HG02588 (cell line): Measurements from ENCODE around the gene ZP1.

Source experiments
- ATAC-seq: cut with Tn5 transposase; IDR thresholded peaks from one replicate; pipeline ENCODE4 v1.9.1; 2021; ENCODE audit warnings: mild to moderate bottlenecking, moderate library complexity; ENCODE audit not compliant: unreplicated experiment

The ZP1 gene

GRCh38 chr11:60858731-60859464 lies 8.4 kb upstream of the ZP1 start:
- ATAC-seq: no peak

- ATAC-seq: no peak
These were observed 7.6 kb upstream of the ZP1 start for GRCh38 chr11:60859616-60860250.

DNA sequence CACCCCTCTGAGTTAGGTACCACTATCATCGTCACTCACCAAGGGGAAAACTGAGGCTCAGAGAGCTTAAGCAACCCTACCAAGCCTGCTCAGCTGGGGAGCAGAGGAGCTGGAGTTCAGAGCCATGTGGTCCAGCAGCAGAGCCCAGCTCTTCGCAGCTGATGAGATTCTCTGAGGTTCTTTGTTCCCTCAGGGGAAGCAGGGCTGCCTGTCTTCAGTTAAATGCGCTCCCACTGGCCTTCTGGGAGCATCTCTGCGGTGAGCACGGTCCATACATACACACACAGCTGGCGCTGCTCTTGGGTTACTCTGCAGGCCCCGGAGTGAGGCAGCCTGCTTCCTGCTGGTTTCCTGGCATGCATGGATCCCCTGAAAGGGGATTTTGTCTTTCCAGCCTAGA lies 6.4 kb upstream of the ZP1 start:
- ATAC-seq: no peak

- ATAC-seq: no peak
These were observed 5.2 kb upstream of the ZP1 start for GRCh38 chr11:60862171-60862570.

GRCh38 chr11:60863550-60864521 lies 3.5 kb upstream of the ZP1 start:
- ATAC-seq: no peak

GRCh38 chr11:60864856-60865513 lies 2.4 kb upstream of the ZP1 start:
- ATAC-seq: no peak

DNA sequence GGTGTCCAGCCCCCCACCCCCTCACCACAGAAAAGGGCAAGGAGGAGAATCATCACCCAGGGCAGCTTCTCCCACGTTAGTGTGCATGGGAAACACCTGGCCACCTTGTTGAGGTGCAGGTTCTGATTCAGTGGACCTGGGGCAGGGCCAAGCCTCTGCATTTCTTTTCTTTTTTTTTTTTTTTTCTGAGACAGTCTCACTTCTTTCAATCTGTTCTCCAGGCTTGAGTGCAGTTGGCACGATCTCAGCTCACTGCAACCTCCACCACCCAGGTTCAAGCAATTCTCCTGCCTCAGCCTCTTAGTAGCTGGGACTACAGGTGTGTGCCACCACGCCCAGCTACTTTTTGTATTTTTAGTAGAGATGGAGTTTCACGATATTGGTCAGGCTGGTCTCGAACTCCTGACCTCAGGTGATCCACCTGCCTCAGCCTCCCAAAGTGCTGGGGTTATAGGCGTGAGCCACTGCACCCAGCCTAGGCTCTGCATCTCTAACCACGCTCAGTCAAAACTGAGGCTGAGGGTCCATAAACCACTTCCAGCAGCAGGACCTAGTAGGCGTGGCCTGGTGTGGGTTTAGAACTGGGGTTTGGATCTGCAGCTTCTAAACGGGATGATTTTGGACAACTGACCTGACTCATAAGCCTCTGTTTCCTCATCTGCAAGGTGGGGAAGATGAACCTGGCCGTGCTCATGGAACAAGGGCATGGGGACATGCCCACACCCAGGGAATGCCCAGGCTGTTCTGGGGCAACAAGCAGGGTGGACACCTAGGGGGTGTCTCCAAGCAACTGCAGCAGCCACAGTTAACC lies 734 bp downstream of the ZP1 start:
- no peak for ATAC-seq

- ATAC-seq: no peak
These were observed 1.5 kb downstream of the ZP1 start for GRCh38 chr11:60868682-60869450.

DNA sequence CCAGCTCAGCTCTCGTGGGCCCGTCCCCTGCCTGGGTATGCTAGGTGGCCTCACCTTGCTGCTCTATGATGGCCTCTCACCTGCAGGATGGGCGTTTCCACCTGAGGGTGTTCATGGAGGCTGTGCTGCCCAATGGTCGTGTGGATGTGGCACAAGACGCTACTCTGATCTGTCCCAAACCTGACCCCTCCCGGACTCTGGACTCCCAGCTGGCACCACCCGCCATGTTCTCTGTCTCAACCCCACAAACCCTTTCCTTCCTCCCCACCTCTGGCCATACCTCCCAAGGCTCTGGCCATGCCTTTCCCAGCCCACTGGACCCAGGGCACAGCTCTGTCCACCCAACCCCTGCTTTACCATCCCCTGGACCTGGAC lies 2.1 kb downstream of the ZP1 start:
- ATAC-seq: no peak

DNA sequence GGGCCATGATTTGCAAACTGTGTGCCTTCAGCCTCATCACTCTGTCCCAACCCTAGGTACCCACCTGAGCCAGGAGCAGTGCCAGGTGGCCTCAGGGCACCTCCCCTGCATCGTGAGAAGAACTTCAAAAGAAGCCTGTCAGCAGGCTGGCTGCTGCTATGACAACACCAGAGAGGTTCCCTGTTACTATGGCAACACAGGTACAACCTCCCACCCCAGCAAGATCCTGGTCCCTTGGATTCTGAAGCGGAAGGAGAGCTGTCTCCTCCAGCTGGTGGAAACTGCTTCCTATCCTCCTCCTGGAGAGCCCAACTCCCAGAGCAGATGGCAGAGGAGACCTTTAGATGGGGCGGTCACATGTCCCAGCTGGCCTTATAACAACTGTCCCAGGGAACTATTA lies 2.9 kb downstream of the ZP1 start:
- ATAC-seq: no peak

DNA sequence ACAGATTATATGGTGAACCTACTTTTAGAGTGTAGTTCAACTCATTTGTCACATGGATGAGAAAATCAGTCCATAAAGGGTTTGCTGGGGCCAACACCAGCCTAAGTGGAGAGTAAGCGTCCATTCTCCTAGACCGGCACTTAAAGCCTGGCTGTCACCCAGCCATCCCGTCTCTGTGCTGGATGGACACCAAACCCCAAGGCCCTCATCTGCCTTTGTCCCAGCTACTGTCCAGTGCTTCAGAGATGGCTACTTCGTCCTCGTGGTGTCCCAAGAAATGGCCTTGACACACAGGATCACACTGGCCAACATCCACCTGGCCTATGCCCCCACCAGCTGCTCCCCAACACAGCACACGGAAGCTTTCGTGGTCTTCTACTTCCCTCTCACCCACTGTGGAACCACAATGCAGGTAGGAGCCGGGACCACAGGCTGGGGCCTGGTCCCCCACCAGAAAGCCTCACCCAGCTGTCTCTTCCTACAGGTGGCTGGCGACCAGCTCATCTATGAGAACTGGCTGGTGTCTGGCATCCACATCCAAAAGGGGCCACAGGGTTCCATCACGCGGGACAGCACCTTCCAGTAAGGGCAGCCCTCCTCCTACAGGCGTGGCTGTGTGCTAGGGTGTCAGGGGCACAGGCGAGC lies 3.5 kb downstream of the ZP1 start:
- no peak for ATAC-seq

GRCh38 chr11:60871378-60872061 lies 4.2 kb downstream of the ZP1 start:
- no peak for ATAC-seq

DNA sequence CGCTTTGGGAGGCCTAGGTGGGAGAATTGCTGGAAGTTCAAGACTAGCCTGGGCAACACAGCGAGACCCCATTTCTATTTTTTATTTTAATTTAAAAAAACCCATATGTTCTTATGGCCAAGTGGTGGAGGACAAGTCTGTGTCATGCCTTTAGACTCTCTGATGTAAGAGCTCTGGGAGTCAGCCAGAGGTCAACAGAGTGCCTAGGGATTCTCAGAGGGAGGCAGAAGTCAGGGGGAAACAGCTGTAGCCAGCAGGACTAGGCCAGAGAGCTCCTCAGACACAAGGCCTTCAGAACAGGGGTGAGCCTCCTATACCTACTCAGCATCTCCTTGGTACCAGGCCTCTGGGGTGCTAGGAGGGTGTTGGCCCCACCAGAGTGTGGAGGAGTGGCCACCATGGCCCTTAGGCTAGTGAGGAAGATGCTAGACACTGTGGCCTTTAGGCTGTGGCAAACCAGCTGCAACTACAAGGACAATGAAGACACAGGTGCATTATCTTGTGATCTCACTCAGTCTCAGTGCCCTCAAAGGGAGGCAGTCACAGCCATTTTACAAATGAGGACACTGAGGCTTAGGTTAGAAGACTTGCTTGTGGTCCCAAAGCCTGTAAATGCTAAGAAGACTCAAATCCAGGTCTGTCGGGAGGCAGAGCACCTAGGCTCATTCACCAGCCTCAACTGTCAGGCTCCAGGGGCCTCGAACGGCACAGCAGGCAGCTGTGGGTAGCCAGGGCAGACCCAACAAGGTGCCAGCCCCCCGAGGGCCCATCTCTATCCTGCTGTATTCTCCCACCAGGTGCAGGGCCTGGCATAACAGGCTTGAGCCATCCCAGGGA lies 5.0 kb downstream of the ZP1 start:
- no peak for ATAC-seq

DNA sequence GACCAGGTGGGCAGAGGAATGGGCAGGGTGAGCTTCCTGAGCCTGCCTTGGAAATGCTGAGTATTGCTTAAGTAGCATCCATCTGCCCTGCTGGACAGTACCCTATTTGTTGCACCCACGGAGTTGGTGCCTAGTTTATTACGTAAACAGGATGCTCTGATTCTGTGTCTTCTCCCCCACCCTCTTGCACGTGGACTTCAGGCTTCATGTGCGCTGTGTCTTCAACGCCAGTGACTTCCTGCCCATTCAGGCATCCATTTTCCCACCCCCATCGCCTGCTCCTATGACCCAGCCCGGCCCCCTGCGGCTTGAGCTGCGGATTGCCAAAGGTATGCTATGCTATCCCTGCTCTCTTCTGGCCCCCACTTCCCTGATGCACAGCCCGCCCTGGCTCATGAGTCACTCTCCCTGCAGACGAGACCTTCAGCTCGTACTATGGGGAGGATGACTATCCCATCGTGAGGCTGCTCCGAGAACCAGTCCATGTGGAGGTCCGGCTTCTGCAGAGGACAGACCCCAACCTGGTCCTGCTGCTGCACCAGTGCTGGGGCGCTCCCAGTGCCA lies 5.7 kb downstream of the ZP1 start:
- no peak for ATAC-seq

DNA sequence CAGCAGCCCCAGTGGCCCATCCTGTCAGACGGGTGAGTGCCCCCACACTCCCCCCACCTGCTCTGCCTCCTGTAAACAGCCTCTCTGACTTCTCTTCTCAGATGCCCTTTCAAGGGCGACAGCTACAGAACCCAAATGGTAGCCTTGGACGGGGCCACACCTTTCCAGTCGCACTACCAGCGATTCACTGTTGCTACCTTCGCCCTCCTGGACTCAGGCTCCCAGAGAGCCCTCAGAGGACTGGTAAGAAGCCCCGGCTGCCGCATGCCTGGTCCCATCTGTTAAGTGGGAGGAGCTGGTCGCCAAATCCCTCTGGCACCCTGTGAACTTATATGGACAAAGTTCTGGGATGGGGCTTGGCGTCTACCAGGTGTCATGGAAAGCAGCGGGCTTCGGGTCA lies 6.2 kb downstream of the ZP1 start:
- ATAC-seq: no peak

GRCh38 chr11:60874421-60875365 lies 7.4 kb downstream of the ZP1 start:
- no peak for ATAC-seq
